NCI-H1092 (cell line): ENCODE results near the gene ATXN1.
"Not testable (repeated sequence)": the region's sequence is repeated elsewhere in the genome, so short reads cannot be mapped to it uniquely, and the experiment has no call there.

ENCODE experiments used
- DNase-seq: peaks from one replicate; lab custom pipeline; 2025; lab: John Stamatoyannopoulos, UW

The ATXN1 gene

GRCh38 chr6:16570221-16570553, 191.1 kb downstream of the ATXN1 start:
- no peak for DNase-seq

GRCh38 chr6:16568128-16568527, 193.1 kb downstream of the ATXN1 start:
- DNase-seq, result no peak

DNA sequence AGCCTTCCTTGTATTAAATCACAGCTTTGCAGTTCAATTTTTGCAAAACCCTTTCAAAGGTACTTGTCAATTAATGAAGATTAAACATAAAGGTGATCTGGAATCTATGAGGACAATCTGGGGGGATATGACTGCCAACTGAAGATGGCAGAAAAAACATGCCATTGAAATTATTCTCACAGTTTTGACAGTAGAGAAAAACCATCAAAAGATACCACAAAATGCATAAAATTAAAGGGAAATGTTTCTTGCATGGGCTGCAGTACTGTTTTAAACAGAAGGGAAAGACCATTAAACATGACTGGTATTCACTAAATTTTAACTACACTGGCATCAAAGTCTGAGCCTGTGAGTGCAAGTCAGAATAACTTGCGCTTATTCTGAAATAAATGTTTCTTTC, 194.2 kb downstream of the ATXN1 start:
- no peak for DNase-seq

GRCh38 chr6:16564436-16564835, 196.8 kb downstream of the ATXN1 start:
- DNase-seq, result no peak

DNA sequence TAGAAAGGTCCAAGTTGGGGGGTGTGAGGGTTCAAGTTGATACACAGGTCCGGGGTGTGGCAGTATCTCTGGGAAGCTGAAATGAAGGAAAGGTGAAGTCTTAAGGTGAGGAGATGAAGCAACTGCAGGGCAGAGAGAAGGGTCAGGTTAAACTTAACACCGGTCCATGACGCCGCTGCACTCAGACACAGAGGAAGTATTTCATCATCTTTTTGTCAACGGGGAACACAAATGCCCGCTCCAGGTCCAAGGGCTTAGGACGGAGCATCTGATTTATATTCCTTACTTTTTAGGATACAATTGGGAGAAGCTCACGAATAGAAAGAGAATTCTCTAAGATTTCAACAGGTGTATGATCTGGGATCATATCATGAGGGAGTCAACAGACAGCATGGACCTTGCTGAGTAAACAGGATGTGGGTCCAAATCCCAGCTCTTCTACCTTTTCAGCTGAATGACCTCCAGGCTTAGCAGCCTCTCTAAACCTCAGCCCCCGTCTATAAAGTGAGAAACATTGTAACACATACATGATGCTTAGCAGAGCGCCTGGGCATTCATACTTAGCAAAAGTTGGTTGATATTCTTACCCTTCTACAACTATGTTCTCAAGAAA, 197.5 kb downstream of the ATXN1 start:
- DNase-seq, result no peak

DNA sequence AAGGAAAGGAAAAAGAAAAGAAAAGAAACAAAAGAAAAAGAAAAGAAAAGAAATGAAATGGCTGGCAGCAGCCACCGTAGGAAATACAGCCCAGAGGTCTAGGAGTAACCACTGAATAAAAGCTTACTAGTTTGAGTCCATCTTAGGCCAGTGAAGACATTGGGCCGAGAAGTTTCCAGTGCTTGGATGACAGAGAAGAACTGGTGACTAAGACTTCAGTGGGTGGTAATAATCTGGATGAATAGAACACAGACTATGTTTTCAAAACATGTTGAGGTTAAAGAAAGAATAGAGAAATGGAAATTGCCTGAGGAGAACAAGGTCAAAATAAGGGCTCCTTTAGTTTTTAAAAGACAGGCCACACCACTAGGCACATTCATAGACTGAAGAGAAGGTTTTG, 198.8 kb downstream of the ATXN1 start:
- DNase-seq, result no peak

DNA sequence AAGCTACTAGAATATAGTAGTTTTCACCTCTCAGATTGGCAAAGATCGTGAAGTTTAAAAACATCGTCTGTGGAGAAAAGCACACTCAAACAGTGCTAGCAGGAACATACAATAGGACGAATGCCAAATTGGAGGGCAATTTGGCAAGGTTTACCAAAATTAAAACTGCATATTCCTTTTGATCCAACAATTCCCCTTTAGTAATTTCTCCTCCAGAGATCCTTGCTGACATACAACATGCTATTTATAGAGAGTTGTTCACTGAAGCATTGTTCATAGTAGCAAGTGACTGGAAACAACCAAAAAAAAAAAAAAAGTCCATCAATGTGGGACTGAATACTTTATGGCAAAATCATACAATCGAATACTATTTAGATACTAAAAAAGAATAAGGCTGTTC, 202.2 kb downstream of the ATXN1 start:
- no peak for DNase-seq

DNA sequence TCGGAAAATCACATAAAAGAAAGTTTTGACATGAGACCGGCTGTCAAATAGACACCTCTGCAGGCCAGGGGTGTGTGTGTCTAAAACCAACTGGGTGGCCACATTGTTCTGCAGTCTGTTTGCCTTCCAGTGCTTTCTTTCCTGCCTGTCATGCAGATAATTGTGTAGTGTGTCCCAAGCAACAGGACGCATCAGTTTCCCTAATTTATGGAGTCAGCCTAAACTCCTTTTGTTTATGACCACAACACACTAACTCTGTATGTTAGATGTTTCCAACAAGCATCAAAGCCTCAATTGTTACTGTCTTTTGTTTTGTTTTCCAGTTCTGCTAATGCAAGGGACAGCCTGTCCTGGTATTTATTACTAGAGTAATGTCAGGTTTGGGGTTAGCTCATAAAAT, 205.7 kb downstream of the ATXN1 start:
- no peak for DNase-seq

DNA sequence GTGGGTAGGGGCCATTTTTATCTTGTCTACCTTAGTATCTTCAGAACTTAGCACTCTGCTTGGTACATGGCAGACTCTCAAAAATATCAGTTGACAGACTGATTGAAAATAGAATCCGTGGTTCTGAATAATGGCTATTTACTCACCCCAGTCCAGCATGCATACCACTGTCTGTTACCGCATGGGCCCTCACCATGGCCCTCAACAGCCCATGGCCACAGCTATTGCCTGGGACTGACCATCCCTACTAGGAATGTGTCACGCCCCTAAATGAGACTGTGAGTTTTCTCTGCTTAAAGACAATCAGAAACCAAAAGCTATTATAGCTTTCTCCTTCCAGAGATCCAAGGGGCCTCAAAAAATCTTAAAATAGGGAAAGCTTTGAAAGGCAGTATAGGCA, 207.7 kb downstream of the ATXN1 start:
- DNase-seq, result no peak

GRCh38 chr6:16551466-16551865, 209.8 kb downstream of the ATXN1 start:
- no peak for DNase-seq

- DNase-seq, result no peak
Measured at GRCh38 chr6:16548121-16548520, 213.1 kb downstream of the ATXN1 start.

DNA sequence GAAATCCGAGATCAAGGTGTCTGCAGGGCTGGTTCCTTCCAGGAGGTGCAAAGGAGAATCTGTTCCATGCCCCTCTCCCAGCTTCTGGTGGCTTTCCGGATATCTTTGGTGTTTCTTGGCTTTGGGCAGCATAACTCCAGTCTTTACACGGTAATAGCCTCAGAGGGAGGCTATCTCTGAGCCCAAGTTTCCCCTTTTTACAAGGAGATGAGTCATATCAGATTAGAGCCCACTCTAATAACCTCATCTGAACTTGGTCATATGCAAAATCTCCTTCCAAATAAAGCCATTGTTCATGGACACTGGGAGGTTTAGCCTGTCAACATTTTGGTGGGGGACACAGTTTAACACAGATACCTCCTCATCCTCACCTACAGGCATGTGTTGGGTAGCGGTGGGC, 213.7 kb downstream of the ATXN1 start:
- DNase-seq, result no peak

DNA sequence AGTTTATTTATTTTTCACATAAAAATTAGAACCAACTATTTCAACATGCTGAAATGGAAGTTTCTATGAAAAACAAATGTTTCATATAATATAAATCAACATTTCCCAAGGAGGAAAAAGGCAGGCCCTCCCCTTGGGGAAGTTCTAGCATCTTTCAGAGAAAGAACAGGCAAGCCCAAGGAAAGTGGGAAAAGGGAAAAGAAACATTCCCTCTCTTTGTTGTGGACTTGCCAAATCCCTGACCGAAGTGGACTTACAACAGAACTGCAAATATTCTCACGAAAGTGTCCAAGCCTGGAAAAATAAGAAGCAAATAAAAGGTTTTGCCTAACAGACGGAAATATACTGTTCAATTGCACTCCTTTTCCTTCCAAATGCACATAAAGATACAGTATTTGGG, 214.4 kb downstream of the ATXN1 start:
- DNase-seq, result no peak

DNA sequence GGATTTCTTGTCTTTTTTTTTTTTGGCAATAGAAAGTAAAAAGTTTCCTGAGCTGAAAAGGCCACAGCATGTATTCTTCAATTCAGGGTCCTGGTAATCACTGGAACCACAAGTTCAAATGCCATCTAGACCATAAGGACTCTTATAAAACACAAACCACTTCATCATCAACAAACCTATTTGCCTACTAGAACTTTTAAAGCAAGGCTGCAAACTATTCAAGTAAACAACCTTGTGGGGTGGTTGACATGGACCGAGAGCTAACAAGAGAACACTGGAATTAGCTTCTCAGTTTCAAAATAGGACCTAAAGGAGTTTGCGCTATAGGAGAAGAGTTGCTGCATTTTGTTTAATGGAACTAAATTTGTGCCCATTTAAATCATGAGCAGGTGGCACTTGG, 215.9 kb downstream of the ATXN1 start:
- DNase-seq, result no peak

DNA sequence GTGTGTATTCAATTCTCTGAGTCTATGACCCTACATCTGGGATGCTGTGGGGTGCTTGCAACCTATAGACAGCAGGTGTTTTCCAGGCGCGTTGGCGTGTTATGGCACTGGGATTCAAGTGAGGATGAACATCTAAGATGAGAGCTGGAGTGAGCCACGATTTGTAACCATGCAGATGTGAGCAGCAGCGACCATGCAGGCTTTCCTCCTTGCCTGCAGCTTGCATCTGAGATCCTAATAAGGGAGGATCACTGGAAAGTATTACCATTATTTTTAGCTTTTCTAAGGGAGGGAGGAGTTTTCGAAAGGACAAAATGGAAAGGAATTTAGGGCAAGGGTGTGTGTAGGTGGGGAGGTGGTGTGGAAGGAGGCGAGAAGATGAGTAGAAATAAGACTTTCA, 216.7 kb downstream of the ATXN1 start:
- DNase-seq, result no peak

- DNase-seq, result no peak
Measured at GRCh38 chr6:16544006-16544405, 217.3 kb downstream of the ATXN1 start.

DNA sequence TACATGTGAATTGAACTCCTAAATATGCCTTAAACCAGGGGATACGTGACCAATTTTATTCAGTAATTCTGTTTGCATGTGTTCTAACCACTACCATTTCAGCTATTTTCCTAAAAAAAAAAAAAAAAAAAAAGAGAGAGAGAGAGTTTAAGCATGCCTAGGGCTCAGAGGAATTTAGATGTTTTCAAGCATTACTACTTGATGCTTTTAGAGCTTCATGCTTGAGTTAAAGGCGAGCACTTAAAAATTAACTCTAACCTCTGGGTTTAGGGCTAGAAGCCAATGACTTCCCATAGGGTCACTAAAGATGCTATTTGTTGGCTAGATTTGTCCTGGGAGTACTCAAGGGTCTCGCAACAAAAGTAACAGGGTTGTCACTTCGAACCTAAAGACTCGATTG, 217.7 kb downstream of the ATXN1 start:
- DNase-seq, result no peak

DNA sequence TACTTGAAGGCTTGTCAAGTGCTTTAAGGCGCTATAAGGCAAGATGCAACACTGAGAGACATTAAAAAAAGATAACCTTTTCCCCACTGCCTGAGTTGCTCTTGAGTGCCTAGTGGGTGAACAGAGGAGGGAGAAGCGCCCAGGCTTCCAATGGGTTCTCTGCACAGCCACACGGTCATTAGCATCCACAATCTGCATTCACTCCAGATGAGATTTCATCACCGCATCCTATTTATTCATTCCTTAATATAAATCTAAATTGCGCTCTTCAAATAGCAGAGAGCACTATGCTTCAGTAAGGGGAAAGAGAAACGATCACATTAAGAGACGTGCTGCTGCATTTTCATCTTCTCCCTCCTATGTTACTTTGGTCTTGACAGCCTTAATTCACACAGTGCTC, 219.2 kb downstream of the ATXN1 start:
- DNase-seq, result no peak

DNA sequence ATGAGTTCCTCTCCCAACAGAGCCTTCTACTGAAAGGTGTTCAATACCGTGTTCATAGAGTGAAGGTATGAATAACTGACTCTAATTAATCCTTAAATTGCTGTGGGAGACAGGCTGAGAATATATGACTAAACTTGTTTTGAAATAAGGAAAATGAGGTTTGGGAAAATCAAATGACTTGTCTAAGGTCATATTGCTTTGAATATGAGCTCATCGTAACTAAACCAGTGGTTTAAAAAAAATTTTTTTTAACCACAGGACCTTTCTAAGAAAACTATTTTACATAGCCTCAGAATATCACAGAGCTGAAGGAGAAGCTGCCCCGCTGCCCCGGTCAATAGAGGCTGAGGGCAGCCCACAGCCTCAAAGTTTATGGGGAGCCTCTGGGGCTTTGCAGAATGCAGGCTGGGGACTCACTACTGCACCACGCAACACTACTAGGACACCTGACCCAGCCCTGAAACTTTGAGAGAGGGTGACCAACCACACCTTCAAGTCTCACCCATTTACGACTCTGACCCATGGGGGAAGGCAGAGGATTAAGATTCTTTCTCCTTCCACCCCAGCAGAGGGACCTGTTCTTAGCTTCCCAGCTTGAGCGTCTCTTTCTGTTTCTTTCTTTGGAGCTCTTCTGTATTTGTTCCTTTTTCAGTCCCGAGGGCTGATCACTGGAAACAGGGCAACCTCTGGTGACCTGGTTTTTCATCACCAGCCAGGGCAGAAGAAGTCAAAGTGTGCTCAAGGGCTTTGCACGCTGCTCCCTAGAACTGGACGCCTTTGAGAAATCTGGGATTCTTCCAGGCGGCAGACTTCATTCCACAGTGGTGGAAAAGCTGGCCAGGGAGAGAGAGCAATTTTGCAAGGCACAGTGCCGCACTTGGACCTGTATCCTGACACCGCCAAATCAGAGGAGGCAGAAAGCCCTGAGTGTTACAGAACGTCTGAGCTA, 220.2 kb downstream of the ATXN1 start:
- no peak for DNase-seq

- DNase-seq, result not testable (repeated sequence)
Measured at GRCh38 chr6:16540383-16540782, 220.9 kb downstream of the ATXN1 start.

GRCh38 chr6:16539086-16539931, 222.0 kb downstream of the ATXN1 start:
- no peak for DNase-seq

GRCh38 chr6:16535564-16535963, 225.7 kb downstream of the ATXN1 start:
- DNase-seq, result no peak

DNA sequence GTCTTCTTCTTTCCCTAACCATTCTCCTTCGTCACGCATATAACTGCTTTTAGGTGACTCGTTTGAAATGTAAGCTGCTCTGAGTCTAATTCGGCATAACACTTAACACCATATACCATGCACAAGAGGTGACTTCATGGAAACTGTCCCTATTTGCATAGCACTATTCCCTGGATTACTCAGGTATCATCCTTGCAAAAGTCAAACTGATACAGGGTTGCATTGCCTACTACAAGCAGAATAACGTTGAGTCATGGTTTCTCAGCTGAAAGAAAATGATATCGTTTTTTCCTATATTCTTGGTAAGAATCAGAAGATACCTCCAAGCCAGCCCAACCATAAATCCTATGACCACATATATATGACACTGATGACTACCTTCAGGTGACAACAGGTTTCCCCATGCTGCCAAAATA, 227.5 kb downstream of the ATXN1 start:
- DNase-seq, result no peak
